ENCODE measurements around the gene RAI1.

Gene RAI1

DNA sequence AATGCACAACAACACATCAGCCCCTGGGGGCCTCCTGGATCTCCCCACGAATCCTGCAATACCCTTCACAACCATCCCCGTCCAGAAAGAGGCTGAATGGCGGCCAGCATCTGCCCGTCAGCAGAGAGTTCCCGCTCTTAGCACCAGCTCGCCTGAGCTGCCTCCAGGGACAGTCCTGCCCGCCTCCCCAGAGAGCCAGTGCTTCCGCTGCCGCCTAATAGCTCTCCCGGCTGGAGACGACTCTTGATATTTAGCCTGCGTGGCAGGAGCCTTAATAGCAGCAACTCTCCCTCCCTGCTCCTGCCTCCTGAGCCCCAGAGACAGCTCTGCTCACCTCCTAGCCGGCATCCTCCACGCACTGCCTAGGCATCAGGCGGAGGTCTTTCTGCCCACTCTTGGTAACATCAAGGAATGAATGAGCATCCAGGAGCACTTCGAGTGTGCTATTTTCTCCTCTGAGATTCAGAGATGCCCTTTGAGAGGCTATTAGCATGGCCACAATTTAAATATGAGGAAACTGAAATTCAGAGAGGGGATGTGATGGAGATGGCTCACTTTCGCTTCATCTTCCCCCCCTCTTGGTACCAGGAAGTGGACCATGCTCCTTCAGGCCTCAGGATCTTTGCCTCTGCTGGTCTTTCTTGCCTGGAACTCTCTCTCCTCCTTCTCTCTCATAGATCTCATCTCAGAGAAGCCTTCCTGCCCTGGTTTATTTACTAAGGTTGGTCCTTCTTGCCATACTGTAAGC, 67.9 kb downstream of the RAI1 start:
- Histone ChIP-seq H3K27ac (ENCODE audit: low read length) (peak overlapping the region; percentile 24), H3K4me1 (ENCODE audit: control insufficient read depth, insufficient read depth, low read length) (peaks cover 34% of the 10 kb centered on the region), H3K9me3 (ENCODE audit: control insufficient read depth in 2 of 2, low read length in 2 of 2) (no peaks in the 10 kb centered on the region), H3K27me3 (ENCODE audit: control insufficient read depth in 1 of 2, insufficient read depth in 2 of 2, low read length in 2 of 2) (no peaks in the 10 kb centered on the region), H3K4me3 (ENCODE audit: low read length in 2 of 2) (no peak overlapping the region), H3K36me3 (ENCODE audit: control insufficient read depth in 2 of 2, insufficient read depth in 2 of 2, low read length in 2 of 2) (no peaks in the 10 kb centered on the region), H3K9ac (ENCODE audit: low read length in 2 of 2) (no peak overlapping the region)

DNA sequence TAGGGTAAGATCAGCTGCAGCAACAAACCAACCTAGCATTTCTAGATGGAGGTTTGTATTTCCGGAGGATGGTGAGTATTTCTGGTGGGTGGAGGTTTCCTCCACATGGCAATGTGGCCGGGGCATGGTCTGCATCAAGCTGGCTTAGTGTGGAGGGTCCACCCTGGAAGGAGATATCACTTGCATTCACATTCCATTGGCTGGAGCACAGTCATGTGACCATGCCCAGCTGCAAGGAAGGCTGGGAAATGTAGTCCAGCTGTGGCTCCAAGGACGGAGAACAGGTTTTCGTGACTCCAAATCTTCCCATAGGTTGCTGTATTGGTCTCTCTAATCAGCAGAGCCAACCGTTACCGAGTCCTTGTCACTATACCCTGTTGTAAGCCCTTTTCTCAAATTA, 68.7 kb downstream of the RAI1 start:
- no peak overlapping the region for H3K9ac ChIP-seq (ENCODE audit: low read length in 2 of 2)
- peak overlapping the region; percentile 24 for H3K27ac ChIP-seq (ENCODE audit: low read length)
- no peaks in the 10 kb centered on the region for H3K36me3 ChIP-seq (ENCODE audit: control insufficient read depth in 2 of 2, insufficient read depth in 2 of 2, low read length in 2 of 2)
- no peak overlapping the region for H3K4me3 ChIP-seq (ENCODE audit: low read length in 2 of 2)
- peaks cover 34% of the 10 kb centered on the region for H3K4me1 ChIP-seq (ENCODE audit: control insufficient read depth, insufficient read depth, low read length)
- H3K9me3 ChIP-seq (ENCODE audit: control insufficient read depth in 2 of 2, low read length in 2 of 2): no peaks in the 10 kb centered on the region
- no peaks in the 10 kb centered on the region for H3K27me3 ChIP-seq (ENCODE audit: control insufficient read depth in 1 of 2, insufficient read depth in 2 of 2, low read length in 2 of 2)

GRCh38 chr17:17750881-17751280, 69.6 kb downstream of the RAI1 start:
- H3K9me3 ChIP-seq (ENCODE audit: control insufficient read depth in 2 of 2, low read length in 2 of 2): no peaks in the 10 kb centered on the region
- peaks cover 34% of the 10 kb centered on the region for H3K4me1 ChIP-seq (ENCODE audit: control insufficient read depth, insufficient read depth, low read length)

GRCh38 chr17:17751489-17752088, 70.3 kb downstream of the RAI1 start:
- peak overlapping the region; percentile 30 to 42 for H3K9ac ChIP-seq (ENCODE audit: low read length in 2 of 2)
- H3K9me3 ChIP-seq (ENCODE audit: control insufficient read depth in 2 of 2, low read length in 2 of 2): no peaks in the 10 kb centered on the region
- no peaks in the 10 kb centered on the region for H3K36me3 ChIP-seq (ENCODE audit: control insufficient read depth in 2 of 2, insufficient read depth in 2 of 2, low read length in 2 of 2)
- H3K4me1 ChIP-seq (ENCODE audit: control insufficient read depth, insufficient read depth, low read length): peaks cover 34% of the 10 kb centered on the region
- peak overlapping the region in 1 of 2 donors; percentile 69 for H3K4me3 ChIP-seq (ENCODE audit: low read length in 2 of 2)
- H3K27ac ChIP-seq (ENCODE audit: low read length): peak overlapping the region; percentile 66
- H3K27me3 ChIP-seq (ENCODE audit: control insufficient read depth in 1 of 2, insufficient read depth in 2 of 2, low read length in 2 of 2): no peaks in the 10 kb centered on the region

More at GRCh38 chr17:17750881-17751280, 69.6 kb downstream of the RAI1 start:
- Histone ChIP-seq H3K9ac (ENCODE audit: low read length in 2 of 2) (no peak overlapping the region), H3K4me3 (ENCODE audit: low read length in 2 of 2) (no peak overlapping the region), H3K36me3 (ENCODE audit: control insufficient read depth in 2 of 2, insufficient read depth in 2 of 2, low read length in 2 of 2) (no peaks in the 10 kb centered on the region), H3K27me3 (ENCODE audit: control insufficient read depth in 1 of 2, insufficient read depth in 2 of 2, low read length in 2 of 2) (no peaks in the 10 kb centered on the region), H3K27ac (ENCODE audit: low read length) (peak overlapping the region; percentile 66)

DNA sequence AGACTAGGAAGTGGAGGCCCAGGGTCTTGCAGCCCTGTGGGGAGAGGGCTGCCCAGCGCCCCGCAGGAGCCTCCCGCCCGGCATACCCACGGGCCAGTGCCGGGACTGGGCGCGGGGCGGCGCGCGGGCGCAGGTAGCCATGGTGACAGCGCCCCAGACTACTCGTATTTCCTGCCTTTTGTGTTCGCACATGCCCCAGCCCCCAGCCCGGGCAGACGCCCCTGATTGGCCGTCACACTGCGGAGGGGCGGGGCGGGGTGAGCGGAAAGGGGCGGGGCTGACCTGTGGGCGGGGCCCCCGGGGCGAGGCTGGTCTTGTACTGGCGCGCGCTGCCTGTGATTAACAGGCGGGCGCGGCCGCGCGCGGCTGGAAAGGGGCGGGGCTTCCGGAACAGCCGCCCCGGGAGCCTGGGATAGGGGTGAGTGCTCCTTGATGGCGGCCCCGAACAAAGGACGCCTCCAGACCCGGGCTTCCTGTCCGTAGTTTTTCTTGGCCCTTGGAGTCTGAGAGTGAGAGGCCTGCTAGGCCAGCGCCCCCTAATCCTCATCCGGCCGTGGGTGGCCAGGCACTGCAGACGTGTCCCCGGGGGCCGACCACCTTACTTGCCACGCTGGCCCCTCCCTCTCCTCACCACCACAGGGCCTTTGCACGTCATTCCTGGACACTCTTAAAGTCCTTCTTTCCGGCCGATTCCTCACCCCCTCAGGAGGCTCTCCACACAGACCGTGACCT, 71.0 kb downstream of the RAI1 start:
- Histone ChIP-seq H3K36me3 (ENCODE audit: control insufficient read depth in 2 of 2, insufficient read depth in 2 of 2, low read length in 2 of 2) (no peaks in the 10 kb centered on the region), H3K4me3 (ENCODE audit: low read length in 2 of 2) (peak overlapping the region; percentile 65 to 74), H3K4me1 (ENCODE audit: control insufficient read depth, insufficient read depth, low read length) (peaks cover 32% of the 10 kb centered on the region), H3K9ac (ENCODE audit: low read length in 2 of 2) (peak overlapping the region; percentile 53 to 55), H3K9me3 (ENCODE audit: control insufficient read depth in 2 of 2, low read length in 2 of 2) (no peaks in the 10 kb centered on the region), H3K27ac (ENCODE audit: low read length) (peak overlapping the region; percentile 66), H3K27me3 (ENCODE audit: control insufficient read depth in 1 of 2, insufficient read depth in 2 of 2, low read length in 2 of 2) (no peaks in the 10 kb centered on the region)

- no peaks in the 10 kb centered on the region for H3K36me3 ChIP-seq (ENCODE audit: control insufficient read depth in 2 of 2, insufficient read depth in 2 of 2, low read length in 2 of 2)
- H3K9me3 ChIP-seq (ENCODE audit: control insufficient read depth in 2 of 2, low read length in 2 of 2): no peaks in the 10 kb centered on the region
- H3K4me1 ChIP-seq (ENCODE audit: control insufficient read depth, insufficient read depth, low read length): peaks cover 32% of the 10 kb centered on the region
- peak overlapping the region; percentile 53 to 55 for H3K9ac ChIP-seq (ENCODE audit: low read length in 2 of 2)
- peak overlapping the region; percentile 66 for H3K27ac ChIP-seq (ENCODE audit: low read length)
- peak overlapping the region; percentile 65 to 74 for H3K4me3 ChIP-seq (ENCODE audit: low read length in 2 of 2)
- H3K27me3 ChIP-seq (ENCODE audit: control insufficient read depth in 1 of 2, insufficient read depth in 2 of 2, low read length in 2 of 2): no peaks in the 10 kb centered on the region
Measured at GRCh38 chr17:17752821-17753321, 71.6 kb downstream of the RAI1 start.

DNA sequence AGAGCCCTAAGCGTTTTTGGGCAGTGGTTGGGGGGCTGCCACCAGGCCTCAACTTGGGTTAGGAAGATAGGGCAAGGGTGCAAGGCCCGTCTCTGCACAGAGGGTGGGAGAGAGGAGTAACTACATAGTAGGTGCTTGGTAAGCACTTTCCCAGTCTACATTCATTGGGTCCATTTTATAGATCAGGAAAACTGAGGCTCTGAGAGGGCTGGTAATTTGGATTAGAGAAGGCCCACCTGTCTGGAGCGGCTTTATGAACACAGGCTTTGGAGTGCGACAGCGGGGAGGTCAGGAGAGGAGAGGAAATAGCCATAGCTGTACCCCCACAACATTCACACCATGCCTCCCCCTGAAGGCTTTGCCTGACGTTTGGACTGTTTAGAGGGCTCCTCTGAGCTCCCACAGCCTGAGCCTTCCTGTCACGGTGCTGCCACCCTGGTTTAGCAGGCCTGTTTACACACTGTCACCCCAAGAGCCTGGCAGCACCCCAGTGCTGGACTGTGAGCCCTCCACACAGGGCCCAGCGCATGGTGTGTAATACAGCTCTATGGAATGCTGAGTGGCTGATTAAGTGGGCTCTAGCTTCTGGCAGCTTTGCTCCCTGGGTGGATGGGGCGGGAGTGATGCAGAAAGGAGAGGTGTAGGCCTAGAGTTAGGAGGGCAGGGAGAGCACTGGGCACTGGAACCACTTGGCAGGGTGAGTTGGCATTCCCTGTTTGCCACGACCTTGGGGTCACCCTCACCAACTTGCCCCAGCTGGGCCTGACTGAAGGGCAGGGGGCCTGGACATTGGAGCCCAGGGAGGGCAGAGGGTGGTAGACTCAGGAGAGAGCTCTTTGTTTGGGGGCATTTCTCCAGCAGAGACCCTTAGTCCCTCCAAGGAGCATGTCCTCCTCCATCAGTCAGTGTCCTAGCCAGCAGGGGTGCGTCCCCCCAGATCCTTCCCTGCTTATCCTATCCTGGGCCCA, 73.7 kb downstream of the RAI1 start:
- Histone ChIP-seq H3K27me3 (ENCODE audit: control insufficient read depth in 1 of 2, insufficient read depth in 2 of 2, low read length in 2 of 2) (no peaks in the 10 kb centered on the region), H3K27ac (ENCODE audit: low read length) (no peak overlapping the region), H3K9ac (ENCODE audit: low read length in 2 of 2) (no peak overlapping the region), H3K4me1 (ENCODE audit: control insufficient read depth, insufficient read depth, low read length) (peaks cover 36% of the 10 kb centered on the region), H3K4me3 (ENCODE audit: low read length in 2 of 2) (no peak overlapping the region), H3K9me3 (ENCODE audit: control insufficient read depth in 2 of 2, low read length in 2 of 2) (no peaks in the 10 kb centered on the region), H3K36me3 (ENCODE audit: control insufficient read depth in 2 of 2, insufficient read depth in 2 of 2, low read length in 2 of 2) (no peaks in the 10 kb centered on the region)

- Histone ChIP-seq H3K27me3 (ENCODE audit: control insufficient read depth in 1 of 2, insufficient read depth in 2 of 2, low read length in 2 of 2) (no peaks in the 10 kb centered on the region), H3K27ac (ENCODE audit: low read length) (no peak overlapping the region), H3K9ac (ENCODE audit: low read length in 2 of 2) (no peak overlapping the region)
Measured at GRCh38 chr17:17755715-17756114, 74.5 kb downstream of the RAI1 start.

GRCh38 chr17:17757391-17757791, 76.1 kb downstream of the RAI1 start:
- H3K4me3 ChIP-seq (ENCODE audit: low read length in 2 of 2): no peak overlapping the region
- no peaks in the 10 kb centered on the region for H3K9me3 ChIP-seq (ENCODE audit: control insufficient read depth in 2 of 2, low read length in 2 of 2)
- peaks cover 26% of the 10 kb centered on the region for H3K4me1 ChIP-seq (ENCODE audit: control insufficient read depth, insufficient read depth, low read length)
- H3K36me3 ChIP-seq (ENCODE audit: control insufficient read depth in 2 of 2, insufficient read depth in 2 of 2, low read length in 2 of 2): no peaks in the 10 kb centered on the region
- H3K27me3 ChIP-seq (ENCODE audit: control insufficient read depth in 1 of 2, insufficient read depth in 2 of 2, low read length in 2 of 2): no peaks in the 10 kb centered on the region
- H3K27ac ChIP-seq (ENCODE audit: low read length): no peak overlapping the region
- H3K9ac ChIP-seq (ENCODE audit: low read length in 2 of 2): no peak overlapping the region

More at GRCh38 chr17:17755715-17756114, 74.5 kb downstream of the RAI1 start:
- no peaks in the 10 kb centered on the region for H3K9me3 ChIP-seq (ENCODE audit: control insufficient read depth in 2 of 2, low read length in 2 of 2)
- H3K36me3 ChIP-seq (ENCODE audit: control insufficient read depth in 2 of 2, insufficient read depth in 2 of 2, low read length in 2 of 2): no peaks in the 10 kb centered on the region
- H3K4me3 ChIP-seq (ENCODE audit: low read length in 2 of 2): no peak overlapping the region
- peaks cover 33% of the 10 kb centered on the region for H3K4me1 ChIP-seq (ENCODE audit: control insufficient read depth, insufficient read depth, low read length)
